ENCODE measurements around the gene TGM3. TPM values are rescaled to one million over a fixed set of nuclear protein-coding genes. Genes with fewer than 3 reads are reported as not detected.

The TGM3 gene
- total RNA-seq, 1 donor from 2014 or later, result not detected

GRCh38 chr20:2315440-2315778 lies 19.6 kb downstream of the TGM3 start:
- Mint-ChIP-seq H3K4me1 (ENCODE audit: unreplicated experiment) (peaks cover 9% of the 10 kb centered on the region), H3K36me3 (ENCODE audit: low read depth, unreplicated experiment) (no peaks in the 10 kb centered on the region), H3K9me3 (ENCODE audit: unreplicated experiment) (no peaks in the 10 kb centered on the region), H3K27me3 (ENCODE audit: unreplicated experiment) (peaks cover 2% of the 10 kb centered on the region), H3K27ac (ENCODE audit: unreplicated experiment) (no peak overlapping the region), H3K4me3 (ENCODE audit: unreplicated experiment) (no peak overlapping the region)
- DNase-seq (ENCODE audit: low spot score), result no peak
- TF ChIP-seq CTCF (IDR thresholded peaks at IDR 0.05; ENCODE audit: unreplicated experiment), result no peak

GRCh38 chr20:2316847-2317495 lies 21.2 kb downstream of the TGM3 start:
- no peak overlapping the region for H3K27ac Mint-ChIP-seq (ENCODE audit: unreplicated experiment)

GRCh38 chr20:2320813-2321658 lies 25.2 kb downstream of the TGM3 start:
- no peaks in the 10 kb centered on the region for H3K27me3 Mint-ChIP-seq (ENCODE audit: unreplicated experiment)
- no peaks in the 10 kb centered on the region for H3K36me3 Mint-ChIP-seq (ENCODE audit: low read depth, unreplicated experiment)
- H3K27ac Mint-ChIP-seq (ENCODE audit: unreplicated experiment), result no peak overlapping the region
- no peak overlapping the region for H3K4me3 Mint-ChIP-seq (ENCODE audit: unreplicated experiment)
- no peak for TF ChIP-seq CTCF (IDR thresholded peaks at IDR 0.05; ENCODE audit: unreplicated experiment)
- no peak for DNase-seq (ENCODE audit: low spot score)
- H3K4me1 Mint-ChIP-seq (ENCODE audit: unreplicated experiment), result peaks cover 12% of the 10 kb centered on the region
- H3K9me3 Mint-ChIP-seq (ENCODE audit: unreplicated experiment), result no peaks in the 10 kb centered on the region

More at GRCh38 chr20:2316847-2317495, 21.2 kb downstream of the TGM3 start:
- no peak for DNase-seq (ENCODE audit: low spot score)
- no peak for TF ChIP-seq CTCF (IDR thresholded peaks at IDR 0.05; ENCODE audit: unreplicated experiment)
- H3K4me3 Mint-ChIP-seq (ENCODE audit: unreplicated experiment), result no peak overlapping the region
- peaks cover 2% of the 10 kb centered on the region for H3K27me3 Mint-ChIP-seq (ENCODE audit: unreplicated experiment)
- H3K36me3 Mint-ChIP-seq (ENCODE audit: low read depth, unreplicated experiment), result no peaks in the 10 kb centered on the region
- H3K9me3 Mint-ChIP-seq (ENCODE audit: unreplicated experiment), result no peaks in the 10 kb centered on the region
- H3K4me1 Mint-ChIP-seq (ENCODE audit: unreplicated experiment), result peaks cover 12% of the 10 kb centered on the region

GRCh38 chr20:2323051-2323450 lies 27.2 kb downstream of the TGM3 start:
- Mint-ChIP-seq H3K27ac (ENCODE audit: unreplicated experiment) (no peak overlapping the region), H3K9me3 (ENCODE audit: unreplicated experiment) (no peaks in the 10 kb centered on the region), H3K27me3 (ENCODE audit: unreplicated experiment) (no peaks in the 10 kb centered on the region), H3K4me1 (ENCODE audit: unreplicated experiment) (peaks cover 12% of the 10 kb centered on the region), H3K4me3 (ENCODE audit: unreplicated experiment) (no peak overlapping the region), H3K36me3 (ENCODE audit: low read depth, unreplicated experiment) (no peaks in the 10 kb centered on the region)
- no peak for TF ChIP-seq CTCF (IDR thresholded peaks at IDR 0.05; ENCODE audit: unreplicated experiment)
- DNase-seq (ENCODE audit: low spot score), result no peak

GRCh38 chr20:2326046-2326445 lies 30.2 kb downstream of the TGM3 start:
- Mint-ChIP-seq H3K36me3 (ENCODE audit: low read depth, unreplicated experiment) (no peaks in the 10 kb centered on the region), H3K4me1 (ENCODE audit: unreplicated experiment) (peaks cover 2% of the 10 kb centered on the region), H3K27ac (ENCODE audit: unreplicated experiment) (no peak overlapping the region), H3K9me3 (ENCODE audit: unreplicated experiment) (no peaks in the 10 kb centered on the region), H3K4me3 (ENCODE audit: unreplicated experiment) (no peak overlapping the region), H3K27me3 (ENCODE audit: unreplicated experiment) (no peaks in the 10 kb centered on the region)
- TF ChIP-seq CTCF (IDR thresholded peaks at IDR 0.05; ENCODE audit: unreplicated experiment), result no peak
- no peak for DNase-seq (ENCODE audit: low spot score)
